ENCODE measurements around the gene ETV4. TPM values are rescaled to one million over a fixed set of nuclear protein-coding genes. Genes with fewer than 3 reads are reported as not detected.

ETV4 gene
- polyA plus RNA-seq, 1 of the 3 experiments (the other 2 are of a cell fraction) = 33.2 TPM

DNA sequence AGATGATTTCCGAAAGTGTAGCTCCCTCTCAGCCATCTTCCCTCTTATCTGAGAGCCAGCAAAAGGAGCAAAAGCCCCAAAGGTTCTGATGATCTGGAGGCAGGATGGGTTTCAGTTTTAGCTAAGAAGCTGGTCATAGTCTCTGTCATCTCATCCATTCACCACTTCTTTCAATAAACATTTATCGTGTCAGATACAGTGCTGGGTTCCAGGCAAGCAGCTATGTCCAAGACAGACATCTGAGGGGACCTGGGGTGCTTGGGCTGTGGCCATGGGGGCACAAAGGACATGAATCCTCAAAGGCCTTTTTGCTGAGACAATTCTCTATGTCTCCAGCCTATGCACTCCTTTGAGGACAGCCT, 1.0 kb upstream of the ETV4 start:
- TF ChIP-seq JUND (IDR thresholded peaks at IDR 0.05) = no peak
- TF ChIP-seq GABPA (IDR thresholded peaks at IDR 0.05; ENCODE audit: low read depth) = no peak
- TF ChIP-seq FOSL2 (IDR thresholded peaks at IDR 0.05; ENCODE audit: borderline replicate concordance, low read depth) = no peak
- no peak for TF ChIP-seq POLR2AphosphoS5 (IDR thresholded peaks at IDR 0.05; ENCODE audit: low read depth, low read length)
- TF ChIP-seq ELF1 (IDR thresholded peaks at IDR 0.05) = no peak
- no peak for TF ChIP-seq TAF1 (IDR thresholded peaks at IDR 0.05; ENCODE audit: borderline replicate concordance, low read depth, low read length)
- TF ChIP-seq, protein P1, sequence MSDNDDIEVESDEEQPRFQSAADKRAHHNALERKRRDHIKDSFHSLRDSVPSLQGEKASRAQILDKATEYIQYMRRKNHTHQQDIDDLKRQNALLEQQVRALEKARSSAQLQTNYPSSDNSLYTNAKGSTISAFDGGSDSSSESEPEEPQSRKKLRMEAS (IDR thresholded peaks at IDR 0.05; ENCODE audit: low read depth) = no peak
- no peak for TF ChIP-seq FOXM1 (IDR thresholded peaks at IDR 0.05; ENCODE audit: low read depth)
- no peak for TF ChIP-seq YY1 (IDR thresholded peaks at IDR 0.05; ENCODE audit: low read depth)
- TF ChIP-seq RFX5 (IDR thresholded peaks at IDR 0.05; ENCODE audit: low read length) = no peak
- TF ChIP-seq, protein P2, sequence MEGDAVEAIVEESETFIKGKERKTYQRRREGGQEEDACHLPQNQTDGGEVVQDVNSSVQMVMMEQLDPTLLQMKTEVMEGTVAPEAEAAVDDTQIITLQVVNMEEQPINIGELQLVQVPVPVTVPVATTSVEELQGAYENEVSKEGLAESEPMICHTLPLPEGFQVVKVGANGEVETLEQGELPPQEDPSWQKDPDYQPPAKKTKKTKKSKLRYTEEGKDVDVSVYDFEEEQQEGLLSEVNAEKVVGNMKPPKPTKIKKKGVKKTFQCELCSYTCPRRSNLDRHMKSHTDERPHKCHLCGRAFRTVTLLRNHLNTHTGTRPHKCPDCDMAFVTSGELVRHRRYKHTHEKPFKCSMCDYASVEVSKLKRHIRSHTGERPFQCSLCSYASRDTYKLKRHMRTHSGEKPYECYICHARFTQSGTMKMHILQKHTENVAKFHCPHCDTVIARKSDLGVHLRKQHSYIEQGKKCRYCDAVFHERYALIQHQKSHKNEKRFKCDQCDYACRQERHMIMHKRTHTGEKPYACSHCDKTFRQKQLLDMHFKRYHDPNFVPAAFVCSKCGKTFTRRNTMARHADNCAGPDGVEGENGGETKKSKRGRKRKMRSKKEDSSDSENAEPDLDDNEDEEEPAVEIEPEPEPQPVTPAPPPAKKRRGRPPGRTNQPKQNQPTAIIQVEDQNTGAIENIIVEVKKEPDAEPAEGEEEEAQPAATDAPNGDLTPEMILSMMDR (IDR thresholded peaks at IDR 0.05) = no peak
- TF ChIP-seq, protein P3, sequence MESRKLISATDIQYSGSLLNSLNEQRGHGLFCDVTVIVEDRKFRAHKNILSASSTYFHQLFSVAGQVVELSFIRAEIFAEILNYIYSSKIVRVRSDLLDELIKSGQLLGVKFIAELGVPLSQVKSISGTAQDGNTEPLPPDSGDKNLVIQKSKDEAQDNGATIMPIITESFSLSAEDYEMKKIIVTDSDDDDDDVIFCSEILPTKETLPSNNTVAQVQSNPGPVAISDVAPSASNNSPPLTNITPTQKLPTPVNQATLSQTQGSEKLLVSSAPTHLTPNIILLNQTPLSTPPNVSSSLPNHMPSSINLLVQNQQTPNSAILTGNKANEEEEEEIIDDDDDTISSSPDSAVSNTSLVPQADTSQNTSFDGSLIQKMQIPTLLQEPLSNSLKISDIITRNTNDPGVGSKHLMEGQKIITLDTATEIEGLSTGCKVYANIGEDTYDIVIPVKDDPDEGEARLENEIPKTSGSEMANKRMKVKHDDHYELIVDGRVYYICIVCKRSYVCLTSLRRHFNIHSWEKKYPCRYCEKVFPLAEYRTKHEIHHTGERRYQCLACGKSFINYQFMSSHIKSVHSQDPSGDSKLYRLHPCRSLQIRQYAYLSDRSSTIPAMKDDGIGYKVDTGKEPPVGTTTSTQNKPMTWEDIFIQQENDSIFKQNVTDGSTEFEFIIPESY (IDR thresholded peaks at IDR 0.05; ENCODE audit: borderline replicate concordance, low read depth) = no peak
- no peak for TF ChIP-seq MXI1 (IDR thresholded peaks at IDR 0.05; ENCODE audit: low read depth, low read length)
- no peak for TF ChIP-seq NRF1 (IDR thresholded peaks at IDR 0.05; ENCODE audit: low read depth, low read length)
- no peaks in the 10 kb centered on the region for H4K20me1 ChIP-seq (ENCODE audit: insufficient read depth)
- H3K9ac ChIP-seq = peak overlapping the region; percentile 91; the same call in 1 of the 2 replicates
- ChIA-PET POLR2A (interaction anchor here (1.5 kb wide), 1 partner anchor 23 kb away, joined by 3 read pairs; no protein-coding TSS in a partner anchor), CTCF (interaction anchor here (1.2 to 4.1 kb wide), 5 partner anchors 28 to 147 kb away, joined by 3 to 21 read pairs (median 4); partner anchors contain the start of gene DHX8)
- no peaks in the 10 kb centered on the region for H3K9me2 ChIP-seq
- peaks cover 5% of the 10 kb centered on the region for H3F3A ChIP-seq (replicated peaks; ENCODE audit: insufficient read depth)
- no peaks in the 10 kb centered on the region for H3K27me3 ChIP-seq (ENCODE audit: insufficient read depth)
- H3K4me1 ChIP-seq (ENCODE audit: control insufficient read depth in 1 of 2, insufficient read depth in 2 of 2, low read depth in 1 of 2, low read length in 1 of 2) = peaks cover 12 to 21% of the 10 kb centered on the region in 2 experiments; a peak in 3 of 4 replicates
- WGBS (ENCODE audit: low lambda C conversion rate) = 82% methylated on average over 2 of the region's 2 CpGs
- H3K9me3 ChIP-seq = no peaks in the 10 kb centered on the region
- H3K79me2 ChIP-seq (ENCODE audit: insufficient read depth) = peaks cover 27% of the 10 kb centered on the region
- H3K36me3 ChIP-seq (replicated peaks in 1 of 2; ENCODE audit: control insufficient read depth in 1 of 2, insufficient read depth in 2 of 2, low read length in 1 of 2) = no peaks in the 10 kb centered on the region
- no peak overlapping the region for H3K27ac ChIP-seq (ENCODE audit: low read depth in 2 of 2, low read length in 1 of 2)
- peak overlapping the region; percentile 91 for H3K4me2 ChIP-seq
- DNase-seq = no peak
- no peak overlapping the region for H2AFZ ChIP-seq (ENCODE audit: low read depth)
- H3K4me3 ChIP-seq (ENCODE audit: low read depth in 2 of 2, low read length in 1 of 2) = no peak overlapping the region; a peak in 1 of 4 replicates

DNA sequence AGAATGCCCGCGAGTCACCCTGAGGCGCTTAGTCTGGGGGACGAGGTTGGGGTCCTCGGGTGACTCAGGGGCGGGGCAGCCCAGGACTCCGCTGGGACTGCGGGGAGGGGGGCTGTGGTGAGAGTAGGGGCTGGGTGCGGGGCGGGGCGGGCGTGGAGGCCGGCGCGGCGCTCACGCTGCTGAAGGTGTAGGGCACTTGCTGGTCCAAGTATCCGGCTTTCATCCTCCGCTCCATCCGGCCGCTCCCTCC, 832 bp downstream of the ETV4 start:
- H2AFZ ChIP-seq (ENCODE audit: low read depth) = peak overlapping the region; percentile 69; the same call in 1 of the 2 replicates
- ChIA-PET POLR2A (interaction anchor here (0.6 kb wide), 1 partner anchor 13 kb away, joined by 4 read pairs; no protein-coding TSS in a partner anchor), CTCF (interaction anchor here (0.7 to 1.0 kb wide), 2 partner anchors 9 to 151 kb away, joined by 3 read pairs; no protein-coding TSS in a partner anchor)
- peaks cover 35% of the 10 kb centered on the region for H3K79me2 ChIP-seq (ENCODE audit: insufficient read depth)
- no peaks in the 10 kb centered on the region for H3K27me3 ChIP-seq (ENCODE audit: insufficient read depth)
- H3F3A ChIP-seq (replicated peaks; ENCODE audit: insufficient read depth) = peaks cover 4% of the 10 kb centered on the region
- TF ChIP-seq CHD2 (IDR thresholded peaks at IDR 0.05; ENCODE audit: low read length, partially characterized antibody) (peak; percentile 61), ELF1 (IDR thresholded peaks at IDR 0.05) (no peak), MXI1 (IDR thresholded peaks at IDR 0.05; ENCODE audit: low read depth, low read length) (peak; percentile 36; the same call in 1 of the 2 replicates), RXRA (IDR thresholded peaks at IDR 0.05; ENCODE audit: borderline replicate concordance, low read depth) (peak; percentile 16; the same call in 1 of the 2 replicates), RCOR1 (IDR thresholded peaks at IDR 0.05; ENCODE audit: low read length) (peak; percentile 13; the same call in 1 of the 2 replicates)
- H3K9me2 ChIP-seq = no peaks in the 10 kb centered on the region
- H3K9ac ChIP-seq = peak overlapping the region; percentile 91
- no peaks in the 10 kb centered on the region for H4K20me1 ChIP-seq (ENCODE audit: insufficient read depth)
- H3K9me3 ChIP-seq = no peaks in the 10 kb centered on the region
- H3K4me2 ChIP-seq = peak overlapping the region; percentile 91
- H3K36me3 ChIP-seq (replicated peaks in 1 of 2; ENCODE audit: control insufficient read depth in 1 of 2, insufficient read depth in 2 of 2, low read length in 1 of 2) = no peaks in the 10 kb centered on the region
- peaks cover 12 to 33% of the 10 kb centered on the region in 2 experiments; a peak in 3 of 4 replicates for H3K4me1 ChIP-seq (ENCODE audit: control insufficient read depth in 1 of 2, insufficient read depth in 2 of 2, low read depth in 1 of 2, low read length in 1 of 2)
- peak overlapping the region; percentile 83 to 95 for H3K27ac ChIP-seq (ENCODE audit: low read depth in 2 of 2, low read length in 1 of 2)
- no peak for DNase-seq
- 0% methylated on average over 5 of the region's 21 CpGs for WGBS (ENCODE audit: low lambda C conversion rate)
- H3K4me3 ChIP-seq (ENCODE audit: low read depth in 2 of 2, low read length in 1 of 2) = peak overlapping the region; percentile 61 to 69
